HG02642 (cell line): ENCODE data around the gene TSPYL6.
A peak's percentile ranks its signal among the peaks of the same experiment; 100 is the strongest.
"Not testable (repeated sequence)": the region's sequence is repeated elsewhere in the genome, so short reads cannot be mapped to it uniquely, and the experiment has no call there.

Experiments used
- ATAC-seq: cut with Tn5 transposase; IDR thresholded peaks from one replicate; pipeline ENCODE4 v1.9.1; 2021; ENCODE audit warnings: mild to moderate bottlenecking; ENCODE audit not compliant: unreplicated experiment, poor library complexity

TSPYL6 gene

DNA sequence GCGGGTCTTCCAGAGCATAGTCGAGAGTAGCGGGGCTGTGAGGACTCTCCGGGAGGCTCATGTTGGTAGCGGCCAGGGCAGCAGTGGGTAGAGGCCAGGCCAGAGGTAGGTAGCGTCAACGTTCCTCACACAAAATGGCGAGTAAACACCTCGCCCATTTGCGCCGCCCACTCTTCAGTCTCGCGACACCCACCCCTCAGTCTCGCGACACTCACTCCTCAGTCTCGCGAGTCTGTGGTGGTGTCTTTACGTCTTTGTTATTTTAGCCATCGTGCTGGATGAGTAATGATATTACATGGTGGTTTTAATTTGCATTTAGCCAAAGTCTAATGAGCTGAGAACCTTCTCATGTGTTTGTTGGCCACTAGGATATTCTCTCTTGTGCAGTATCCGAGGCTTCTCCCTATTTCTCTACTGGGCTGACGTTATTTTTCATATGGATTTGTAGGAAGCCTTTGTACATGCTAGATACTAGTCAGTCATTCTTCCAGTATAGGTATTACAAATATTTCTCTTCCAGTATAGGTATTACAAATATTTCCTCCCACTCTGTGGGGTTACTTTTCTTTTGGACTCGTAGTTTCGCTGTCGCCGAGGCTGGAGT, at the start of gene TSPYL6:
Gene TSPYL6 (minus strand): TSS at position 139 of the 604 bp plus-strand sequence. CDS start 78 bp downstream, at position 61.
- no peak for ATAC-seq

- ATAC-seq = no peak
Observed at GRCh38 chr2:54303631-54304030, 47.6 kb upstream of the TSPYL6 start.

- ATAC-seq = no peak
Observed at GRCh38 chr2:54298514-54298913, 42.5 kb upstream of the TSPYL6 start.

- ATAC-seq = no peak
Observed at GRCh38 chr2:54295911-54296310, 39.9 kb upstream of the TSPYL6 start.

DNA sequence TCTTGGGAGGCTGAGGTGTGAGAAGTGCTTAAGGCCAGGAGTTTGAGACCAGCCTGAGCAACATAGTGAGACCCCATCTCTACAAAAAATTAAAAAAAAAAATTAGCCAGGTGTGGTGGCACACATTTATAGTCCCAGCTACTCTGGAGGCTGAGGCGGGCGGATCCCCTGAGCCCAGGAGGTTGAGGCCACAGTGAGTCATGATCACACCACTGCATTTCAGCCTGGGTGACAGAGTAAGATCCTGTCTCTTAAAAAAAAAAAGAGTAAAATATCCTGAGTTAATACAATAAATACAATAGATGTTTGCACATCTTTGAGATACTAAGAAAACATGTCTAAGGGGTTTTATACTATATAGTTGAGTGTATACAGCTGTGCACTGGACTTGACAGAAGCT, 38.6 kb upstream of the TSPYL6 start:
- not testable (repeated sequence) for ATAC-seq

DNA sequence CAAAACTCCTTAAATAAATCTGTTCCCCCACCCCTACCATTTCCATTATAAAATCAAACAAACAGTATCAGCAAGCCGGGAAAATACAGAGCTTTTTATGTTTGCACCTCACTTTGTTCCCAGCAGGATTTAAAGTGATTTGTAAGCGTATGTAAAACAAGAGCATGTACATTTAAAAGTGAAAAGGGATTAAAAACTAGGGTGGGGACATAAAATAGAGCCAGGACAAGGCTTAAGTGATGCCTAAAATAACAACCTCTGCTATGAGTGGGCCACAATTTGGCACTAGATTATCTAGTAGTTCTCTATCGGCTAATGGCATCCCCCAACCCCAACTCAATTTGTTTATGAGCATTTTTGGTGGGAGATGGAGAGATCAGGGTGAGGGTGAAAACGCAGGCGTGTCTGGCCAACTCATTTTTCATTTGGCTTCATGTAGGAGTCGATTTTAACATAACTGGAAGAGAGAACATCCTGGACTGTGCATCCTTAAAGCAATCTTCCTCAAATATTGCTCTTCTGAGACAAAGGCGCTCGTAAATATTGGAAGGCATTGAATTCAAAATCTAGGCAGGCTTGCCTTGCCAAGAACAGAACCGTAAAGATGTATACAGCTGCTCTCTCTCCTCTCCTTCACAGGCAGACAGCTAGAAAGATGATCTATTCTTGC, 34.5 kb upstream of the TSPYL6 start:
- no peak for ATAC-seq

DNA sequence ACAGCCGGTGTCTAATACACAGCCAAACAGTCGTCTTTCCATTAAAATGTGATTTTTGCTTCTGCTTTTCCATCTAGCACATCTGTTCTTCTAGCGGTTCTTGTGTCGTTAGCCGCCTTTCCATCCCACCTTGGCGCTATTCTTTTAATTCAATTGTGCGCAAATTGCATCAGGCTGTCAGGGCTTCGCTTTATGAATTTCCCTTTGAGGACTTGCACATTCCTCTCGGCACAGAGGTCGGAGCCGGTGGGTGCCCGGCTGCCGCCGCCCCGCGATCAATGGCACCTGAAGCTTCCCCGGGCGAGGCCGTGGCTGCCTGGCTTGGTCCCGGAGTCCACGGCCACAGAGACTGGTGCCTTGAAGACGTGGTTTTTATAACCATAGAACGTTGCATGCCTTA, 33.9 kb upstream of the TSPYL6 start:
- no peak for ATAC-seq

GRCh38 chr2:54287532-54287931, 31.5 kb upstream of the TSPYL6 start:
- ATAC-seq = no peak

GRCh38 chr2:54285451-54285850, 29.4 kb upstream of the TSPYL6 start:
- no peak for ATAC-seq

DNA sequence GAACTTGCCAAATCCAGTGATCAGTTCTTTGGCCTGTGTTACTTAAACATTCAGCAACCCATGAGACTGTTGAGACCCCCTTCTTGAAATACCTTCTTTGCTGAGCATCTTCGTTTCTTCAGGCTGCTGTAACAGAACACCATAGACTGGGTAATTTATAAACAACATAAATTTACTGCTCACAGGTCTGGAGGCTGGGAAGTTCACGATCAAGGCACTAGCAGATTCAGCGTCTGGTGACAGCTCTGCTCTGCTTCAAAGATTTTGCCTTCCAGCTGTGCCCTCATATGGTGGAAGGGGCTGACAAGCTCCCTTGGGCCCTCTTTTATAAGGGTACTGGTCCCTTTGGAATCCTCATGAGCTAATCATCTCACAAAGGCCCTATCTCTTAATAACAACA, 28.8 kb upstream of the TSPYL6 start:
- no peak for ATAC-seq

DNA sequence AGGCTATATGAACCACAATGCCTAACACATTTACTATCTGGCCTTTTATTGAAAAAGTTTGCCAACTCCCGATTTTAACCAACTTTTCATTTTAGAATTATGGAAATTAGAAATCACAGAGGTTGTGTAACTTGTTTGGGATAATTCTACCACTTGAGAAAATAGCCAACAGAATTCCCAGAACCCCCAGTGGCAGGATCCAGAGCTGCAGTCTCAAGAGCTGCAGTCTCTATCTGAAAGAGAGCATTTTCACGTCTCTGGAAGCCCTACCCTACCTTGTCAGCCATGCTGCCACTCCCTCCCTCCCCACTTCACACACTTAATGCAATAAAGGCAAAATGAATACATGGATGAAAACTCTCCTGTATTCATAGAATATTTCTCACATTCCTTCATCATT, 23.4 kb upstream of the TSPYL6 start:
- no peak for ATAC-seq

DNA sequence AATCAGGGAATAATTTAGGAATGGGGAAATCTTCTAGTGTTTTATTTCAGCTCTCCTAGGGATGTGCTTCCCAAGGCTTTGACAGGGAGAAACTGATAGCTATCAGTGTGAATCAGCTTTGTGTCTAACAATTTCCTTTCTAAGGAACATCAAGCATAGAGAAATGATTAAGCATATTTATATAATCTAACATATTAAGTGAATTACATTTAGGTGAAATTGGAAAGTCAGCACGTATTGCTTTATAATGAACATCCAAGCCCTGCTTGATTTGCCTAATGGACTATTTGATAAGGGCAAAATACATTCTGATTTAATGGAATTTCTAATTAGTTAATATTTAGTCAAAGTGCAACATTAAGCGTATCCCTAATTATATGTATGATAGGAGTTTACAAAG, 19.5 kb upstream of the TSPYL6 start:
- ATAC-seq = no peak

- ATAC-seq = no peak
Observed at GRCh38 chr2:54274781-54275242, 18.8 kb upstream of the TSPYL6 start.

DNA sequence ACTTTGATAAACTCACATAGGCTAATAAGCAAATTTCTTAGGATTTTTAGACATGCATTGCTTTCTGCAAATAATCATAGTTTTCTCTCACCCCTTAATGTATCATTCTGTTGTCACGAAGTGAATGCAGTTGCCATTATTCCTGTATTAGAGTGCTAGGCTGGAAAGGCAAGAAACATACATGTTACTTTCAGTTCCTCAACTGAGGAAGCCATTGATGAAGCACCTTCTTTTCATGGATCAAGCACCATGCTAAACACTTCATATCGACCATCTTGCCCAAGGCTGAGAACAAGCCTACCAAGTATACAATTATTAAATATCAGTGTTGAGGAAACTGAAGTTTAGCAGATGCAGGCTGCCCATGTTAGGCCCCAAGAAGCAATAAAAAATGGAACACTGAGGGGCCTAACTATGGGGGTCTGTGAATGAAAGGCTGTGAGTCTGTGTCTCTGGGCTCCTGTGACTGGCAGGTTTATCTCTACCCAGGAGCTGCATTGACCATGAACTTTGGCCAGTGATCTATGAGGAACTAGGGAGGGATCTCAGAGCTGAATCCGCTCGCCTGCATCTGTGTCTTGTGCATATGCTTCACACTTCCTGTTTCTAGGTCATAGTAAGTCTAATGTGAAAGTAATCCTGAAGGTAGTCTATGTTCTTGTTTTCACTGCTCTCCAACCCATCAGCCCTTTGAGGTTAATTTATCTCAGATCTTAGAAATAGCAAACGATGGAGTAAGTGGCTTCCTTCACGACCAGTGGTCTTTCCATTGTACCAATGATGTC, 16.0 kb upstream of the TSPYL6 start:
- ATAC-seq = peak; percentile 96

DNA sequence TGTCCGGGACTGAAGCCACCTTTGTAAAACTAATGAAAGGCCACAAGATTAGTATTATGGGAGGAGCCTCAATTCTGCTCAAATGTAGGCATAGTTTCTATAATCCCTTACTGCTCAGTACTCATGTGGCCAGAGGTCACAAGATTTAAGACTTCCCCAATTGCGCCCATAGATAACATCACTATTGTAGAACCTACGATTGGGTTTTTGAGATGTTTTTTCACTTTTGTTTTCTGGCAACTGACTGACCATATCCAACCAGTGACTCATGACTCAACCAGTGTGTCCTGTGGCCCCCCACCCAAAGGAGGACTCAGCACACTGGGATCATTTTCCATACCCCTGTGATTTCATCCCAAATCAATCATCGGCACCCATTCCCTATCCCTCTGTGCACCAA, 15.2 kb upstream of the TSPYL6 start:
- ATAC-seq = no peak

DNA sequence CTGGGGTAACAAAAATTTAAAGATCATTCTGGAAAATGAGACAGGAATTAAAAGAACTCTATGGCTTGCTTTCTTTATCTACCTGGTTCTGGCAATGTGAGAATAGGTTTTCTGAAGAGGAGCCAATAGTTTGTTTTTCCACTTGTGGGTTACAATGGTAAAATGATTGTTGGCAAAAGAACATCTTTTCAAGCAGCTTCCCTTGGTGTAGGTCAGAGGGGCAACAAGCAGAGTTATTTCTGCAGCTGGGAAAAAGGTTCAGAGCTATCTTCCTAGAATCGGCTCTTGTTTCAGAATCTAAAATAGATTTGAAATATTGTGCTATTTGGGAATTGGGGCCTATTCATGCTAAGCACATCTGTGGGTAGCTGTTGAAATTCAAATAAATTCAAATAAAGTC, 11.5 kb upstream of the TSPYL6 start:
- no peak for ATAC-seq

- not testable (repeated sequence) for ATAC-seq
Observed at GRCh38 chr2:54265081-54265480, 9.1 kb upstream of the TSPYL6 start.

- ATAC-seq = no peak
Observed at GRCh38 chr2:54262015-54262765, 6.2 kb upstream of the TSPYL6 start.

DNA sequence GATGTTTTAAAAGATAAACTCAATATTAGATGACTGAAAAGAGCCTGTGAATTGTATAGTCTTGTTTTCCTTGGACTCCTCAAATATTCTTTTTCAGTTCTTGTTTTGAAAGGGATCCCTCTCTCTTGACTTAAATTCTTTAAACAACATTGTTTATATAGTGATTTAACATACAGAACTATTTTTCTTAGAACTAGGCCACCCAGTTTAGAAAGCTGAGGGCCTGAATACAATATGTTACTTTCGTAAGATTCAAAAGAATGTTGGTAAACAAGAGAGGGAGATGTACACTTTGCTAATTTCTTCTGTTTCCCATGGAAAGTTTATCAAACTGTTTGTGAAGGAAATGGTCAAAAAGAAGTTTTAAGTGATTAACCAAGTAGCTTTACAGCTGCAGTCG, 5.5 kb upstream of the TSPYL6 start:
- ATAC-seq = no peak

GRCh38 chr2:54260241-54260595, 4.2 kb upstream of the TSPYL6 start:
- no peak for ATAC-seq
